Subcutaneous preadipocyte (primary cell): ENCODE measurements around the gene CT45A3. TPM values are rescaled to one million over a fixed set of nuclear protein-coding genes. Genes with fewer than 3 reads are reported as not detected.

ENCODE experiments used
- small RNA-seq: library from RNA; depleted of rRNA; stranded (forward); fragments of <200 nt; gene quantifications from one replicate; pipeline ENCODE3, GENCODE V24; 2012
- total RNA-seq: library from RNA; depleted of rRNA; stranded (reverse); fragments of >200 nt; gene quantifications from 2 replicates; pipeline ENCODE4 v1.2.3, GENCODE V29; 2012

CT45A3 gene
- not detected in 2 replicates for total RNA-seq

GRCh38 chrX:135768091-135768490, at the start of gene CT45A3:
Gene CT45A3 (minus strand): TSS chrX:135768191. CDS start chrX:135764444, 3,747 bp downstream.

GRCh38 chrX:135802687-135803086, 34.7 kb upstream of the CT45A3 start, which contains the start of gene CT45A6:
Gene CT45A6 (minus strand): TSS chrX:135802787. CDS start chrX:135798993, 3,794 bp downstream.

DNA sequence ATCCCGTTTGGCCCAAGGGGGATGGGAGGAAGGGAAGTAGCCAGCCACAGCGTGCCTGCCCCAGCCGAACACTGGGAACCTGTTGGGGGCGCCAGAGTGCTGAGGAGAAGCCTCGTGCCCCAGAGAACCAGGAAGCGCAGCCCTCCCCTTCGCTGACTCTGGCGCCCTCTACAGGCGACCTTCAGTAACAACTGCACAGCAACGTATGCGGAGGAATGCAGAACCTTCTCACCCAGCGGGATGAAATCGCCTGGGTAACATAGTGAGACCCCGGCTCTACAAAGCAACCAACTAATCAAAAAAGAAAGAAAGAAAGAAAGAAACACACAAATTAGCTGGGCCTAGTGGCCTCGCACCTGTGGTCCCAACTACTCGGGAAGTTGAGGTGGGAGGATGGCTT, 17.4 kb upstream of the CT45A3 start, which contains the start of gene CT45A5:
Gene CT45A5 (minus strand): TSS at position 101 of the 400 bp plus-strand sequence. CDS start 3,774 bp downstream, outside the sequence.

GRCh38 chrX:135713183-135713689, 54.8 kb downstream of the CT45A3 start, which contains the start of gene CT45A1:
Gene CT45A1 (plus strand): TSS chrX:135713639. CDS start chrX:135718941, 5,302 bp downstream.

Small RNAs within 50 kb of the gene (small RNA-seq; reads per million reads assigned to genes)
- gene AC240442.1, result not detected

Other genes with a start within 250 kb of the CT45A3 start
- 2.2 and 2.6 TPM in 2 replicates for gene INTS6L, start 247.5 kb downstream of the CT45A3 start, total RNA-seq
- gene CT45A1, start 54.6 kb downstream of the CT45A3 start, total RNA-seq, result not detected in 2 replicates
- not detected in 2 replicates for gene CT45A5, start 17.3 kb upstream of the CT45A3 start, total RNA-seq
- not detected in 2 replicates for gene CT45A6, start 34.6 kb upstream of the CT45A3 start, total RNA-seq
- gene CT45A2, start 51.8 kb upstream of the CT45A3 start, total RNA-seq, result not detected in 2 replicates
- not detected in 2 replicates for gene CT45A7, start 69.1 kb upstream of the CT45A3 start, total RNA-seq
- gene CT45A8, start 86.3 kb upstream of the CT45A3 start, total RNA-seq, result not detected in 2 replicates
- not detected in 2 replicates for gene CT45A9, start 103.6 kb upstream of the CT45A3 start, total RNA-seq
- not detected in 2 replicates for gene CT45A10, start 125.3 kb upstream of the CT45A3 start, total RNA-seq
- gene SAGE1, start 125.5 kb upstream of the CT45A3 start, total RNA-seq, result not detected in 2 replicates
- 20.9 and 22.5 TPM in 2 replicates for gene MMGT1, start 205.8 kb upstream of the CT45A3 start, total RNA-seq
- 15.8 and 20.7 TPM in 2 replicates for gene SLC9A6, start 217.2 kb upstream of the CT45A3 start, total RNA-seq